ENCODE measurements around the gene FA2H. TPM values are rescaled to one million over a fixed set of nuclear protein-coding genes. Genes with fewer than 3 reads are reported as not detected.
"Not testable (repeated sequence)": the region's sequence is repeated elsewhere in the genome, so short reads cannot be mapped to it uniquely, and the experiment has no call there.

The FA2H gene
- total RNA-seq, 2 donors from 2014 or later, result 51.0 to 75.7 TPM

DNA sequence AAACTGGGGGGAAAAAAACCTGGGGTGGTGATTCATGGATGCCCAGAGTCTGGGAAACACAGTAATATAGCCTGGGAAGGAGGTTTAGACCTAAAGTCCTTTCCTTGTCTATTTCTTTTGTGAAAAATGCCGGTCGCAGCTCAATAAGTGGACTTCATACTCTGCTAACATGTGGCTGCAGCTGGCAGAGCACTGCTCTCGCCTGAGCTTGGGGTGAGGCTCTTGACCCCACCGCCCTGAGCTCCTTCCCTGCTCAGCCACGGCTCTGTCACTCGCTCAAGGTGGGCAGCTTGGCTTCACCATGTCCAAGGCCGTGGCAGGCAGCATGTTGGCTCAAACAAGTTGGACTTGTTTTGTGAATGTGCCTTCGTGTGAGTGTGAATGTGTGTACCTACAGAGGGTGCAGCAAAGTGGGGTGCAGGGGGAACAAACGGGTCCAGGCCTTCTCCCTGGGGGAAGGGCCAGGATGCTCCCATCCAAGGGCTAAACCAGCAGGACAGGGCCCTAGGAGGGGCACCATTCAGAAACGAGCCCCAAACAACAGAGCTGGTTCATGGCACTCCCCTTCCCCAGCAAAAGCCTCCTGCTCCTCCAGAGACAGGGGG, 4.9 kb downstream of the FA2H start:
- H3K9me3 ChIP-seq, result no peaks in the 10 kb centered on the region
- intact Hi-C loops (cut with DNase I), result no loop called here
- TF ChIP-seq, protein P1, sequence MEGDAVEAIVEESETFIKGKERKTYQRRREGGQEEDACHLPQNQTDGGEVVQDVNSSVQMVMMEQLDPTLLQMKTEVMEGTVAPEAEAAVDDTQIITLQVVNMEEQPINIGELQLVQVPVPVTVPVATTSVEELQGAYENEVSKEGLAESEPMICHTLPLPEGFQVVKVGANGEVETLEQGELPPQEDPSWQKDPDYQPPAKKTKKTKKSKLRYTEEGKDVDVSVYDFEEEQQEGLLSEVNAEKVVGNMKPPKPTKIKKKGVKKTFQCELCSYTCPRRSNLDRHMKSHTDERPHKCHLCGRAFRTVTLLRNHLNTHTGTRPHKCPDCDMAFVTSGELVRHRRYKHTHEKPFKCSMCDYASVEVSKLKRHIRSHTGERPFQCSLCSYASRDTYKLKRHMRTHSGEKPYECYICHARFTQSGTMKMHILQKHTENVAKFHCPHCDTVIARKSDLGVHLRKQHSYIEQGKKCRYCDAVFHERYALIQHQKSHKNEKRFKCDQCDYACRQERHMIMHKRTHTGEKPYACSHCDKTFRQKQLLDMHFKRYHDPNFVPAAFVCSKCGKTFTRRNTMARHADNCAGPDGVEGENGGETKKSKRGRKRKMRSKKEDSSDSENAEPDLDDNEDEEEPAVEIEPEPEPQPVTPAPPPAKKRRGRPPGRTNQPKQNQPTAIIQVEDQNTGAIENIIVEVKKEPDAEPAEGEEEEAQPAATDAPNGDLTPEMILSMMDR (IDR thresholded peaks at IDR 0.05), result no peak
- no peak for DNase-seq
- no peak overlapping the region for H3K4me3 ChIP-seq
- no peaks in the 10 kb centered on the region for H3K4me1 ChIP-seq
- no peaks in the 10 kb centered on the region for H3K36me3 ChIP-seq
- H3K9ac ChIP-seq (ENCODE audit: low read depth in 2 of 2, low read length in 2 of 2), result no peak overlapping the region
- H3K27me3 ChIP-seq, result peaks cover 5% of the 10 kb centered on the region
- no peak overlapping the region for H3K27ac ChIP-seq

DNA sequence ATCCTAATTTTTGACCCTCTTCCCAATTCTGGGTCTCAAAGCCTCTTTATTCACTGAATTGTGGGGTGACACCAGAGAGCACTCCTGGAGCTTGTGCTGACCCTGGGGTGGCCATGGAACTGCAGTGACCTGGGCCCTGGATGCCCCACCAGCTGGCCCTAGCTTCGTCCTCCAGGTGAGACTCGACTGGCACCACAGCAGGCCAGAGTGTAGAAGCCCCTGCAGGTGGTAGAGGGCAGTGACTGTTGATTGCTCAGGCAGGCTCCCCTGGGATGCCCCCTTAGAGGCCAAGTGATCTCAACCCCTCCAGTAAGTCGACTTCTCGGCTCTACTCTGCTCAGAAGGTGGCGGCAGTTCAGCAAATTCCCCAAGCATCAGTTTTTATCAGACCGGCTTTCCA, 6.4 kb downstream of the FA2H start:
- no peak for DNase-seq
- TF ChIP-seq, protein P1 (IDR thresholded peaks at IDR 0.05), result no peak
- Histone ChIP-seq H3K4me1 (no peaks in the 10 kb centered on the region), H3K27ac (no peak overlapping the region), H3K9me3 (no peaks in the 10 kb centered on the region), H3K4me3 (no peak overlapping the region), H3K36me3 (no peaks in the 10 kb centered on the region), H3K27me3 (no peaks in the 10 kb centered on the region), H3K9ac (ENCODE audit: low read depth in 2 of 2, low read length in 2 of 2) (no peak overlapping the region)
- intact Hi-C loops (cut with DNase I), result no loop called here

DNA sequence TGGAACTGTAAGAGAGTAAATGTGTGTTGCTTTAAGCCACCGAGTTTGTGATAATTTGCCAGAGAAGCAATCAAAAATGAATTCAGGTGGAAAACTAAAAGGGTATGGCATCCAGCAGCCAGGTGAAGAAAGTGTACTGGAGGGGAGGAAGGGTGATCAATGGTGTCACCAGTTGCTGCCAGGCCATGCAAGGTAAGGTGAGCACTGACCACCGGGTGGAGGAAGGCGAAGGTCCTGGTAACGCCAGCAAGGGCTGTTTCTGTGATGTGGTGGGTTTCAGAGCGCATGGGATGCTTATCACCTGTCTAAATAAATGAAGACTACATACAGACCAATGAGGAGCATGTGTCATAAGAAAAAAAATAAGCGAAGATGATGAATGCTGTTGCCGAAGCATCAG, 6.9 kb downstream of the FA2H start:
- no peaks in the 10 kb centered on the region for H3K36me3 ChIP-seq
- TF ChIP-seq, protein P1 (IDR thresholded peaks at IDR 0.05), result no peak
- H3K9ac ChIP-seq (ENCODE audit: low read depth in 2 of 2, low read length in 2 of 2), result no peak overlapping the region
- intact Hi-C loops (cut with DNase I), result no loop called here
- no peaks in the 10 kb centered on the region for H3K27me3 ChIP-seq
- H3K9me3 ChIP-seq, result no peaks in the 10 kb centered on the region
- no peak overlapping the region for H3K4me3 ChIP-seq
- no peak for DNase-seq
- H3K27ac ChIP-seq, result no peak overlapping the region
- no peaks in the 10 kb centered on the region for H3K4me1 ChIP-seq

DNA sequence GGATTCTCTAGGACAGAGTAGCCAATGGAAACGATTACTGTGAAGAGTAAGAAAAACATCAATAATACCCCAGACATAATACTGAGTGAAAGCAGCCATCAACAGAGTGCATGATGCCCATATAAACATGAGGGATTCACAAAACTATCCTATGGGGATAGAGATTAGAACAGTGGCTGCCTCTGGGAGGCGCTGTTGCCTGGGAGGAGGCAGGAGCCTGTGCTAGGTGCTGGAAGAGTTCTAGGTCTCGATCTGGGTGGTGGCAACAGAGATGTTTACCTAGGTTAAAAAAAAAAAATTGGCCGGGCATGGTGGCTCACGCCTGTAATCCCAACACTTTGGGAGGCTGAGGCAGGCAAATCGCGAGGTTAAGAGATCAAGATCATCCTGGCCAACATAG, 7.9 kb downstream of the FA2H start:
- TF ChIP-seq, protein P1 (IDR thresholded peaks at IDR 0.05), result no peak
- intact Hi-C loops (cut with DNase I), result no loop called here
- H3K4me3 ChIP-seq, result no peak overlapping the region
- no peak overlapping the region for H3K27ac ChIP-seq
- no peaks in the 10 kb centered on the region for H3K36me3 ChIP-seq
- no peaks in the 10 kb centered on the region for H3K4me1 ChIP-seq
- no peaks in the 10 kb centered on the region for H3K27me3 ChIP-seq
- no peak overlapping the region for H3K9ac ChIP-seq (ENCODE audit: low read depth in 2 of 2, low read length in 2 of 2)
- no peak for DNase-seq
- H3K9me3 ChIP-seq, result no peaks in the 10 kb centered on the region

DNA sequence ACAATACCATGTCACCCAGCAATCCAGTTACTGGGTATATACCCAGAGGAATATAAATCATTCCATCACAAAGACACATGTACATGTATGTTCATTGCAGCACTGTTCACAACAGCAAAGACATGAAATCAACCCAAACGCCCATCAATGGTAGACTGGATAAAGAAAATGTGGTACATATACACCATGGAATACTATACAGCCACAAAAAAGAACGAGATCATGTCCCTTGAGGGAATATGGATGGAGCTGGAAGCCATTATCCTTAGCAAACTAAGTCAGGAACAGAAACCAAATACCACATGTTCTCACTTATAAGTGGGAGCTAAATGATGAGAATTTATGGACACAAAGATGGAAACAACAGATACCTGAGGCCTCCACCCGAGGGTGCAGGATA, 10.4 kb downstream of the FA2H start:
- H3K9me3 ChIP-seq; H3K27me3 ChIP-seq; H3K4me1 ChIP-seq; H3K27ac ChIP-seq; DNase-seq; intact Hi-C loops (cut with DNase I); H3K9ac ChIP-seq (ENCODE audit: low read depth in 2 of 2, low read length in 2 of 2); H3K36me3 ChIP-seq; H3K4me3 ChIP-seq: not testable (repeated sequence)

DNA sequence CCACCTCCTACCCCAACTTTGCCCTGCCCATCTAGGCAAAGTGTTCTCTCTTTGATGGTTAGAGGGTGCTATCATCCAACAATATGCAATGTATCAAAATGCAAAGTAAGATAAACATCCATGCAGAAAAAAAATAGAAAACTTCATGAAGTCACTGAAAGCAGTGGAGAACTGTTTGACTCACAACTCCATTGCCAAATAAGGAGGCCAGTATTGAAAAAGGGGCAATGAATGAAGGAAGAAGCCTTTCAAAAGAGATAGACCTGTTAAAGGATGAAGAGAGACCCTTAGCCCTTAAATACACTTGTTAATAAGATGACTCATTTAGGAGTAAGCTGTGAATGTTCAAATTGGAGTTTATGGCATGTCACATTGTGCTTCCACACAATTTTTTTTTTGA, 13.0 kb downstream of the FA2H start:
- H3K36me3 ChIP-seq, result no peaks in the 10 kb centered on the region
- no peak overlapping the region for H3K27ac ChIP-seq
- H3K9ac ChIP-seq (ENCODE audit: low read depth in 2 of 2, low read length in 2 of 2), result no peak overlapping the region
- H3K9me3 ChIP-seq, result no peaks in the 10 kb centered on the region
- H3K4me1 ChIP-seq, result no peaks in the 10 kb centered on the region
- H3K4me3 ChIP-seq, result no peak overlapping the region
- H3K27me3 ChIP-seq, result no peaks in the 10 kb centered on the region
- intact Hi-C loops (cut with DNase I), result no loop called here
- DNase-seq, result no peak
- TF ChIP-seq, protein P1 (IDR thresholded peaks at IDR 0.05), result no peak
